CD14-positive monocyte (primary cell): ENCODE data around the gene ULBP3. TPM values are rescaled to one million over a fixed set of nuclear protein-coding genes. Genes with fewer than 3 reads are reported as not detected.

ENCODE experiments used
- DNase-seq, 3 donors: peaks; one replicate each; pipeline ENCODE4 v3.0.0-alpha.2; 2011 to 2022
- H2AFZ ChIP-seq: 2 replicates; pipeline ENCODE4 v1.6.0; 2012; ENCODE audit warnings: mild to moderate bottlenecking, low read depth, low read length, inconsistent platforms; ENCODE audit not compliant: insufficient read depth, poor library complexity, severe bottlenecking
- H3K27ac ChIP-seq, 2 donors: 1 replicate in 1 of 2; 2 replicates in 1 of 2; pipeline ENCODE4 v1.5.1; 2012 to 2013; ENCODE audit warnings: low read length in 2 of 2, control low read depth in 1 of 2, inconsistent platforms in 1 of 2, low read depth in 1 of 2, mild to moderate bottlenecking in 1 of 2
- H3K27me3 ChIP-seq, 2 donors: one replicate each; pipeline versions ENCODE4 v1.6.0 to v1.6.1; 2011 to 2013; ENCODE audit warnings: low read length in 2 of 2; ENCODE audit not compliant: control insufficient read depth in 2 of 2, insufficient read depth in 2 of 2
- H3K36me3 ChIP-seq, 2 donors: replicated peaks in 1 of 2; 1 replicate in 1 of 2; 2 replicates in 1 of 2; pipeline versions ENCODE4 v1.5.1 to v1.6.1; 2012 to 2013; ENCODE audit warnings: low read length in 2 of 2, control low read depth in 1 of 2, inconsistent platforms in 1 of 2, mild to moderate bottlenecking in 1 of 2; ENCODE audit not compliant: insufficient read depth in 2 of 2, control insufficient read depth in 1 of 2
- H3K4me1 ChIP-seq, 2 donors: 1 replicate in 1 of 2; 2 replicates in 1 of 2; pipeline versions ENCODE4 v1.5.1 to v1.6.1; 2012 to 2013; ENCODE audit warnings: low read length in 2 of 2, control low read depth in 1 of 2, inconsistent platforms in 1 of 2, mild to moderate bottlenecking in 1 of 2, moderate library complexity in 1 of 2; ENCODE audit not compliant: insufficient read depth in 2 of 2, control insufficient read depth in 1 of 2
- H3K4me2 ChIP-seq: replicated peaks from 2 replicates; pipeline ENCODE3; 2012; ENCODE audit warnings: low read length, moderate library complexity, mild to moderate bottlenecking; ENCODE audit not compliant: poor library complexity, severe bottlenecking; ENCODE audit errors: extremely low read depth
- H3K4me3 ChIP-seq, 3 experiments: fragments of 200-600 bp in 1 of 3; sonication (generic) in 1 of 3; replicated peaks in 1 of 3; 1 replicate in 2 of 3; 2 replicates in 1 of 3; pipeline ENCODE4 v1.5.1; 2011 to 2013; ENCODE audit warnings: low read length in 3 of 3, mild to moderate bottlenecking in 3 of 3, control low read depth in 2 of 3, low read depth in 2 of 3, inconsistent platforms in 1 of 3, moderate library complexity in 1 of 3
- H3K79me2 ChIP-seq: 2 replicates; pipeline ENCODE4 v1.6.0; 2012; ENCODE audit warnings: mild to moderate bottlenecking, control low read depth, inconsistent platforms, low read length, moderate library complexity; ENCODE audit not compliant: insufficient read depth
- H3K9ac ChIP-seq: 2 replicates; pipeline ENCODE4 v1.6.0; 2017; ENCODE audit warnings: low read length, mild to moderate bottlenecking; ENCODE audit not compliant: insufficient read depth, poor library complexity, severe bottlenecking
- H3K9me3 ChIP-seq, 2 donors: replicated peaks in 1 of 2; 1 replicate in 1 of 2; 2 replicates in 1 of 2; pipeline versions ENCODE4 v1.5.1 to v1.6.1; 2012 to 2013; ENCODE audit warnings: low read length in 2 of 2, control low read depth in 1 of 2; ENCODE audit not compliant: control insufficient read depth in 1 of 2, insufficient read depth in 1 of 2
- H4K20me1 ChIP-seq: 2 replicates; pipeline ENCODE4 v1.6.0; 2012; ENCODE audit warnings: mild to moderate bottlenecking, low read length, control low read depth, moderate library complexity; ENCODE audit not compliant: insufficient read depth
- H3K27ac Mint-ChIP-seq, 7 donors: one replicate each; pipeline ENCODE4 v1.8.0; 2020; ENCODE audit warnings: mild to moderate bottlenecking in 7 of 7, mixed read lengths in 7 of 7, moderate library complexity in 6 of 7, inconsistent platforms in 2 of 7
- H3K27me3 Mint-ChIP-seq, 3 donors: one replicate each; pipeline ENCODE4 v1.8.0; 2021 to 2022; ENCODE audit warnings: low read depth in 3 of 3, mild to moderate bottlenecking in 3 of 3, mixed read lengths in 3 of 3, moderate library complexity in 3 of 3, inconsistent platforms in 1 of 3
- H3K36me3 Mint-ChIP-seq, 2 donors: one replicate each; pipeline ENCODE4 v1.8.0; 2020; ENCODE audit warnings: mixed read lengths in 2 of 2, inconsistent platforms in 1 of 2, mild to moderate bottlenecking in 1 of 2
- H3K4me1 Mint-ChIP-seq: one replicate; pipeline ENCODE4 v1.8.0; 2020; ENCODE audit warnings: mild to moderate bottlenecking, mixed read lengths
- H3K4me3 Mint-ChIP-seq, 2 donors: one replicate each; pipeline ENCODE4 v1.8.0; 2020; ENCODE audit warnings: mild to moderate bottlenecking in 2 of 2, mixed read lengths in 2 of 2, moderate library complexity in 1 of 2
- H3K9me3 Mint-ChIP-seq, 7 donors: one replicate each; pipeline ENCODE4 v1.8.0; 2020 to 2022; ENCODE audit warnings: mixed read lengths in 7 of 7, mild to moderate bottlenecking in 6 of 7, moderate library complexity in 6 of 7, inconsistent platforms in 2 of 7
- WGBS: methylation state at CpG from one replicate; pipeline ENCODE4 v1.1.5; 2013; ENCODE audit warnings: missing lambda C conversion rate; ENCODE audit not compliant: insufficient coverage; 5-methylcytosine and 5-hydroxymethylcytosine counted together
- intact Hi-C, 2 donors: fragments of 100-400 bp; cut with micrococcal nuclease; formaldehyde crosslinking; loops; one replicate each; pipeline versions ENCODE4 v1.15.0 to v1.15.1; 2023
- polyA plus RNA-seq, 3 donors: library from polyadenylated mRNA; depleted of rRNA in 1 of 3; unstranded in 2 of 3; stranded (reverse) in 1 of 3; fragments of 300-500 nt in 2 of 3; fragments of >200 nt in 1 of 3; fragmentation: Illumina TruSeq in 2 of 3; gene quantifications; 1 replicate in 2 of 3; 2 replicates in 1 of 3; pipeline ENCODE4 v1.2.3, GENCODE V29; 2012 to 2021
- TF ChIP-seq, protein P1 (sequence below): fragments of 200-600 bp; IDR thresholded peaks from one replicate; pipeline ENCODE4 v1.8.0; 2022; ENCODE audit warnings: antibody characterized with exemption, mild to moderate bottlenecking

ULBP3 gene
- polyA plus RNA-seq, 3 donors, result 0.08 TPM; not detected in 2

DNA sequence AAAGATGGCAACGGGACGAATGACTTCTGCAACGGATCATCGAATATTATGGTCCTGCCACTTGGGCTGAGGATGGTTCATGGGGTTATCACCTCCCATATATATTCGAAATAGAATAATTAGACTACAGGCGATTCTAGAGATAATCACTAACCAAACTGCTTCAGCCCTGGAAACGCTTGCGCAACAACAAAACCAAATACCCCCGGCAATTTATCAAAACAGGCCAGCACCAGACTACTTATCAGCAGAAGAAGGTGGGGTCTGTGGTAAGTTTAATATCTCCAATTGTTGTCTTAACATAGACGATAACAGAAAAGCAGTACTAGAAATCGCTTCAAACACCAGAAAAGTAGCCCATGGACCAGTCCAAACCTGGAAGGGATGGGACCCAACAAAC, 31.0 kb upstream of the ULBP3 start:
- Histone ChIP-seq H3K36me3 (no peaks in the 10 kb centered on the region), H3K27ac (no peak overlapping the region), H3K79me2 (no peaks in the 10 kb centered on the region), H3K27me3 (no peaks in the 10 kb centered on the region), H3K4me1 (no peaks in the 10 kb centered on the region), H4K20me1 (no peaks in the 10 kb centered on the region), H2AFZ (no peak overlapping the region), H3K9ac (no peak overlapping the region), H3K4me2 (no peak overlapping the region), H3K9me3 (no peaks in the 10 kb centered on the region), H3K4me3 (no peak overlapping the region)
- peaks cover 0 to 6% (median 0%) of the 10 kb centered on the region in 7 donors for H3K9me3 Mint-ChIP-seq
- H3K27me3 Mint-ChIP-seq, result peaks cover 6 to 11% (median 10%) of the 10 kb centered on the region in 3 donors
- no peaks in the 10 kb centered on the region for H3K36me3 Mint-ChIP-seq
- DNase-seq, result no peak
- WGBS, result 100% methylated on average over 1 of the region's 11 CpGs
- H3K4me1 Mint-ChIP-seq, result no peaks in the 10 kb centered on the region
- H3K27ac Mint-ChIP-seq, result no peak overlapping the region
- H3K4me3 Mint-ChIP-seq, result no peak overlapping the region
- TF ChIP-seq, protein P1, sequence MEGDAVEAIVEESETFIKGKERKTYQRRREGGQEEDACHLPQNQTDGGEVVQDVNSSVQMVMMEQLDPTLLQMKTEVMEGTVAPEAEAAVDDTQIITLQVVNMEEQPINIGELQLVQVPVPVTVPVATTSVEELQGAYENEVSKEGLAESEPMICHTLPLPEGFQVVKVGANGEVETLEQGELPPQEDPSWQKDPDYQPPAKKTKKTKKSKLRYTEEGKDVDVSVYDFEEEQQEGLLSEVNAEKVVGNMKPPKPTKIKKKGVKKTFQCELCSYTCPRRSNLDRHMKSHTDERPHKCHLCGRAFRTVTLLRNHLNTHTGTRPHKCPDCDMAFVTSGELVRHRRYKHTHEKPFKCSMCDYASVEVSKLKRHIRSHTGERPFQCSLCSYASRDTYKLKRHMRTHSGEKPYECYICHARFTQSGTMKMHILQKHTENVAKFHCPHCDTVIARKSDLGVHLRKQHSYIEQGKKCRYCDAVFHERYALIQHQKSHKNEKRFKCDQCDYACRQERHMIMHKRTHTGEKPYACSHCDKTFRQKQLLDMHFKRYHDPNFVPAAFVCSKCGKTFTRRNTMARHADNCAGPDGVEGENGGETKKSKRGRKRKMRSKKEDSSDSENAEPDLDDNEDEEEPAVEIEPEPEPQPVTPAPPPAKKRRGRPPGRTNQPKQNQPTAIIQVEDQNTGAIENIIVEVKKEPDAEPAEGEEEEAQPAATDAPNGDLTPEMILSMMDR, result no peak
- intact Hi-C loops, result no loop called here

DNA sequence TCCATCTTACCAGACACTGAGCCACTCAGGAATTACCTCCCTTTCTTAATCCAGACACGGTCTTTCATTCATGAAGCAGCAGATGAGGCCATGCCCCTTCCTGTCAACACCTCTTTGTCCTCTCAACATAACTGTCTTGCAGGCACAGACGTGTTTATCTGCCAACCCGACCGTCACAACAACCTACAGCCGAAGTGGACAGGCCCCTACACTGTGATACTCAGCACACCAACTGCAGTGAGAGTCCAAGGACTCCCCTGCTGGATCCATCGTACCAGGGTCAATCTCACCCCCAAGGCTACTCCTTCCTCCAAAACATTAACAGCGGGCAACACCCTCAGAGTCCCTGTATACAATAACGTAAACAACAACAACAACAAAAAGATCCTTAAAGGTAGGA, 30.6 kb upstream of the ULBP3 start:
- H3K27me3 Mint-ChIP-seq, result peaks cover 6 to 13% (median 9%) of the 10 kb centered on the region in 3 donors
- H3K27me3 ChIP-seq, result no peaks in the 10 kb centered on the region
- no peak overlapping the region for H2AFZ ChIP-seq
- H3K36me3 Mint-ChIP-seq, result no peaks in the 10 kb centered on the region
- H3K9me3 Mint-ChIP-seq, result peaks cover 0 to 6% (median 0%) of the 10 kb centered on the region in 7 donors
- 92% methylated on average over 5 of the region's 8 CpGs for WGBS
- H3K4me1 Mint-ChIP-seq, result no peaks in the 10 kb centered on the region
- no peaks in the 10 kb centered on the region for H3K4me1 ChIP-seq
- no peaks in the 10 kb centered on the region for H3K36me3 ChIP-seq
- no peak overlapping the region for H3K9ac ChIP-seq
- no peak overlapping the region for H3K27ac ChIP-seq
- TF ChIP-seq, protein P1, result no peak
- H4K20me1 ChIP-seq, result no peaks in the 10 kb centered on the region
- H3K4me3 Mint-ChIP-seq, result no peak overlapping the region
- no peak overlapping the region for H3K4me2 ChIP-seq
- intact Hi-C loops, result no loop called here
- H3K27ac Mint-ChIP-seq, result no peak overlapping the region
- H3K79me2 ChIP-seq, result no peaks in the 10 kb centered on the region
- no peak overlapping the region for H3K4me3 ChIP-seq
- no peak for DNase-seq
- no peaks in the 10 kb centered on the region for H3K9me3 ChIP-seq
